Mesothelial cell of epicardium (in vitro differentiated cells): Measurements from ENCODE around the gene SNAPC3. TPM values are rescaled to one million over a fixed set of nuclear protein-coding genes. Genes with fewer than 3 reads are reported as not detected.
"Not testable (repeated sequence)": the region's sequence is repeated elsewhere in the genome, so short reads cannot be mapped to it uniquely, and the experiment has no call there.

Experiments used
- DNase-seq, 2 experiments: peaks; one replicate each; pipeline ENCODE4 v3.0.0; 2021; ENCODE audit warnings: low spot score in 2 of 2; ENCODE audit not compliant: unreplicated experiment in 2 of 2
- H3K27ac Mint-ChIP-seq: 2 replicates; pipeline ENCODE4 v1.8.0; 2021; ENCODE audit warnings: mixed read lengths
- H3K27me3 Mint-ChIP-seq: 2 replicates; pipeline ENCODE4 v1.8.0; 2021; ENCODE audit warnings: low read depth, mixed read lengths
- H3K36me3 Mint-ChIP-seq: 2 replicates; pipeline ENCODE4 v1.8.0; 2021; ENCODE audit warnings: mixed read lengths
- H3K4me1 Mint-ChIP-seq: 2 replicates; pipeline ENCODE4 v1.8.0; 2021; ENCODE audit warnings: mixed read lengths
- H3K4me3 Mint-ChIP-seq: 2 replicates; pipeline ENCODE4 v1.8.0; 2021; ENCODE audit warnings: mild to moderate bottlenecking, moderate library complexity, mixed read lengths
- H3K9me3 Mint-ChIP-seq: 2 replicates; pipeline ENCODE4 v1.8.0; 2021; ENCODE audit warnings: mixed read lengths
- total RNA-seq: library from RNA; stranded (reverse); gene quantifications from 3 replicates; pipeline ENCODE4 v1.2.1, GENCODE V29; 2021
- TF ChIP-seq, protein P1 (sequence below): fragments of 200-600 bp; sonication (generic); IDR thresholded peaks from one replicate; pipeline ENCODE4 v1.5.0; 2021; ENCODE audit warnings: antibody characterized with exemption; ENCODE audit not compliant: unreplicated experiment

The SNAPC3 gene
- total RNA-seq, 1 donor from 2014 or later = 43.5 TPM

DNA sequence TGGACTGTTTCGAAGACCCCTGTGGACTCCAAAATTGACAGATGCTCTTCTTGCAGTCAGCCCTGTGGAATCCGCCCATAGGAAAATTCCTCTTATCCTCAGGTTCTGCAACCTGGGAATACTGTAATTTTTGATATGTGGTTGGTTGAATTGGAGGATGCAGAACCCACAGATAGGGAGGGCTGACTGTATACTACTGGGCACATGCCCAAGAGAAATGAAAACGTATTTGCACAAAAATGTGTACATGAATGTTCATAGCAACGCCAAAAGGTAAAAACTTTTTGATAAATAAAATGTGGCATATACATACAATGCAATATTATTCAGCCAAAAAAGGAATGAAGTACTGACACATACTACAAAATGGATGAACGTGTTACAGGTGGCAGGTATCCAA is 1.9 kb upstream of the SNAPC3 start:
- Mint-ChIP-seq H3K9me3 (no peaks in the 10 kb centered on the region), H3K4me1 (peaks cover 26% of the 10 kb centered on the region), H3K27ac (no peak overlapping the region), H3K36me3 (peaks cover 5% of the 10 kb centered on the region), H3K4me3 (no peak overlapping the region), H3K27me3 (no peaks in the 10 kb centered on the region)
- TF ChIP-seq, protein P1, sequence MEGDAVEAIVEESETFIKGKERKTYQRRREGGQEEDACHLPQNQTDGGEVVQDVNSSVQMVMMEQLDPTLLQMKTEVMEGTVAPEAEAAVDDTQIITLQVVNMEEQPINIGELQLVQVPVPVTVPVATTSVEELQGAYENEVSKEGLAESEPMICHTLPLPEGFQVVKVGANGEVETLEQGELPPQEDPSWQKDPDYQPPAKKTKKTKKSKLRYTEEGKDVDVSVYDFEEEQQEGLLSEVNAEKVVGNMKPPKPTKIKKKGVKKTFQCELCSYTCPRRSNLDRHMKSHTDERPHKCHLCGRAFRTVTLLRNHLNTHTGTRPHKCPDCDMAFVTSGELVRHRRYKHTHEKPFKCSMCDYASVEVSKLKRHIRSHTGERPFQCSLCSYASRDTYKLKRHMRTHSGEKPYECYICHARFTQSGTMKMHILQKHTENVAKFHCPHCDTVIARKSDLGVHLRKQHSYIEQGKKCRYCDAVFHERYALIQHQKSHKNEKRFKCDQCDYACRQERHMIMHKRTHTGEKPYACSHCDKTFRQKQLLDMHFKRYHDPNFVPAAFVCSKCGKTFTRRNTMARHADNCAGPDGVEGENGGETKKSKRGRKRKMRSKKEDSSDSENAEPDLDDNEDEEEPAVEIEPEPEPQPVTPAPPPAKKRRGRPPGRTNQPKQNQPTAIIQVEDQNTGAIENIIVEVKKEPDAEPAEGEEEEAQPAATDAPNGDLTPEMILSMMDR = no peak
- DNase-seq = no peak

DNA sequence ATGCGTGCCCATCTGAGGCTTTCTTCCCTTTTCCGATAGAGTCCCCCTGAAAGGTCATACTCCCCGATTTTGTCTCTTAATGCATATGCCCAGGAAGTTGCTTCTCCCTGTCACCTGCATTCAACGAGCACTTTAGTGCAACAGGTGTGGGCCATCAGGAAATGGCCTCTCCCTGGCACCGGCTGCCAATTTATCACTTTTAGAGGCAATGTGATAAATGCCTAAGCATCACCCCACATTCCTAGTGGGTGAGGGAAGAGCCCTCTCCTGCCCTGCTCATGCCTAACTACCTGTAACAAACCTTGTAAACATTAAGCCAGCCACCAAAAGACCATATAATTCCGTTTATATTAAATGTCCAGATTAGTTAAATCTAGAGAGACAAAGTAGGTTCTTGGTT is 1.1 kb upstream of the SNAPC3 start:
- no peak for DNase-seq
- Mint-ChIP-seq H3K27me3 (no peaks in the 10 kb centered on the region), H3K4me1 (peaks cover 30% of the 10 kb centered on the region), H3K27ac (peak overlapping the region; percentile 99), H3K36me3 (peaks cover 10% of the 10 kb centered on the region), H3K9me3 (no peaks in the 10 kb centered on the region), H3K4me3 (peak overlapping the region; percentile 96)
- TF ChIP-seq, protein P1 = no peak

DNA sequence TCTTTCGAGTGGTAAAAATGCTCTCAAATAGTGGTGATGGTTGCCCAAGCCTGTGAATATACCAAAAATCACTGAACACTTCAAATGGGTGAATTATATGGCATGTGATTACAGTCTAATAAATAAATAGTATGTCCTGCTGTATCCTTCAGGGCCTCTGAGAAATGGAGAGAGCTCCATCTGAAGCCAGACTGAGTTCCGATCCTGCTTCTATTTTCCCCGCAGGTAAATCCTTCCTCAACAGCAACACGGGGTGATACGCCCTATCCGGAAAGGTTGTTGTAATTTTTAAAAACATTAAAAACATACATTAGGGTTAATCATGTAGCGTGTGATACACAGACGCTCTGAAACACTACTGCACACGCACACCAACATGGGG is 695 bp upstream of the SNAPC3 start:
- H3K4me3 Mint-ChIP-seq = peak overlapping the region; percentile 96
- TF ChIP-seq, protein P1 = no peak
- no peaks in the 10 kb centered on the region for H3K27me3 Mint-ChIP-seq
- peaks cover 30% of the 10 kb centered on the region for H3K4me1 Mint-ChIP-seq
- peaks cover 10% of the 10 kb centered on the region for H3K36me3 Mint-ChIP-seq
- no peaks in the 10 kb centered on the region for H3K9me3 Mint-ChIP-seq
- H3K27ac Mint-ChIP-seq = peak overlapping the region; percentile 99
- DNase-seq = no peak

DNA sequence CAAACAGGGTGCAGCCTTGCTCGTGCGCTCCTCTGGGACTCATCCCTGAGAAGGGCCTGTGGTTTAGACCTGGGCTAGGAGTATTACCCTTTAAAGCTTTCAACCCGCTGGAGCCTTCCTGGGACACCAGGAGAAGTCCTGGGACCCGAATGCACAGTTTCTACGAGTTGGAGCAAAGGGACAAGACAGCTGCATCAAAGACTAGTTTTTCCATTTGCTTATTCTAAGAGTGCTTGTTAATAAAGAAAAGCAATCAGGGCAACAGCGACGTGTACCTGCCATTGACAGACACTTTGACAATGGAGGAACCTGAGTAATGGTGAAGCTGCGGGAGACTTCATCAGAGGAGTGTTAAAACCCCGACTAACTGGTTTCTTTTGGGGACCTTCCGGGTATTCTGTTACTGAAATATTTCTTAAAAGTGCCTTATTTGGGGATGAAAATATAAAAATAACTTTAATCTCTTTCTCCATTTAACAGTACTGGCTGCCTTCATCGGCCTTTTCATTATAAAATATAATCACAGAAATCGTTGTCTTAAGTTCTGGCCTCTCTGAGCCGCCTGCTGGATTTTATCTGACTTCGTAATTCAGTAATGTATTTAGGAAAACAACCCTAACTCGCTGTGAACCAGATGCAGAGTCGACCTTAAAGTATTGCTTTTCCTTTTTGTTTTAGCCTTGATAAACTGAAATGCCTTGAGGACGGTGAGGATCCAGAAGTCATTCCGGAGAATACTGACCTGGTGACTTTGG is 732 bp downstream of the SNAPC3 start:
- H3K4me1 Mint-ChIP-seq = peaks cover 30% of the 10 kb centered on the region
- H3K27ac Mint-ChIP-seq = peak overlapping the region; percentile 99
- no peaks in the 10 kb centered on the region for H3K9me3 Mint-ChIP-seq
- no peaks in the 10 kb centered on the region for H3K27me3 Mint-ChIP-seq
- H3K4me3 Mint-ChIP-seq = peak overlapping the region; percentile 96
- no peak for DNase-seq
- TF ChIP-seq, protein P1 = no peak
- H3K36me3 Mint-ChIP-seq = peaks cover 12% of the 10 kb centered on the region

DNA sequence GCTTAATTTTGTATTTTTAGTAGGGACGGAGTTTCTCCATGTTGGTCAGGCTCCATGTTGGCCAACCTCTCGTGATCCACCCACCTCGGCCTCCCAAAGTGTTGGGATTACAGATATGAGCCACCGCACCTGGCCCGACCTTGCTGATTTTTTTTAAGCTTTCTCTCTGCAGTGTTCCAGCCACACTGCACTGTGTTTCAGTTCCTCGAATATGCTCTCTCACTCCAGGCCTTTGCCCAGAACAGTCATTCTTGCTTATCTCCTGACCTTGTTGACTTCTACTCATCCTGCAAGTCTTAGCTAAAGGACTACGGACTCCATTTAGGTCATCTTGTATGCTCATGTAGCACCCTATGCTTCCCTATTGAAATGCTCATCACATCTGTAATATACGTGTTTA is 3.3 kb downstream of the SNAPC3 start:
- Mint-ChIP-seq H3K27me3 (no peaks in the 10 kb centered on the region), H3K36me3 (peaks cover 18% of the 10 kb centered on the region), H3K4me3 (no peak overlapping the region), H3K4me1 (peaks cover 34% of the 10 kb centered on the region), H3K27ac (no peak overlapping the region), H3K9me3 (no peaks in the 10 kb centered on the region)
- no peak for DNase-seq
- TF ChIP-seq, protein P1 = no peak

DNA sequence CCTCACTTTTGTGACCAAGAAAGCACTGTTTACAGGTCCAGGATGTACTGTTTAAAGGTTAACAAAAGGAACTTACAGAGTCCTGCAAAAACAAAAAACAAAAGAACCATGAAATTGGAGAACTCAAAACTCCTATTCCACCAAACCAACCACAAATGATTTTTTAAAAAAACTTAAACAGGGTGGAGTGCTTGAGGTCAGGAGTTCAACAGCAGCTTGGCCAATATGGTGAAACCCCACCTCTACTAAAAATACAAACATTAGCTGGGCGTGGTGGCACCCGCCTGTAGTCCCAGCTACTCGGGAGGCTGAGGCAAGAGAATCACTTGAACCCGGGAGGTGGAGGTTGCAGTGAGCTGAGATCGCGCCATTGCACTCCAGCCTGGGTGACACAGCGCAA is 5.0 kb downstream of the SNAPC3 start:
- Mint-ChIP-seq H3K36me3 (peaks cover 21% of the 10 kb centered on the region), H3K4me1 (peaks cover 27% of the 10 kb centered on the region)
- not testable (repeated sequence) for H3K27me3 Mint-ChIP-seq, H3K4me3 Mint-ChIP-seq, H3K27ac Mint-ChIP-seq, H3K9me3 Mint-ChIP-seq, DNase-seq
